Astrocyte of the spinal cord (primary cell): Measurements from ENCODE around the gene C2CD3.

Experiments
- DNase-seq: peaks from one replicate; pipeline ENCODE4 v3.0.0; 2011; ENCODE audit warnings: low read depth, low spot score
- H3K4me3 ChIP-seq: 2 replicates; pipeline ENCODE4 v1.5.1; 2011; ENCODE audit warnings: low read depth, mild to moderate bottlenecking, low read length, moderate library complexity
- CTCF ChIP-seq: IDR thresholded peaks from 2 replicates; pipeline ENCODE4 v1.5.1; 2012; ENCODE audit warnings: low read depth, mild to moderate bottlenecking, low read length, inconsistent platforms
- in situ Hi-C: cut with HindIII; loops from 2 replicates; pipeline ENCODE4 v1.10.0; 2017; ENCODE audit warnings: low sequenced_read_pairs

The C2CD3 gene

DNA sequence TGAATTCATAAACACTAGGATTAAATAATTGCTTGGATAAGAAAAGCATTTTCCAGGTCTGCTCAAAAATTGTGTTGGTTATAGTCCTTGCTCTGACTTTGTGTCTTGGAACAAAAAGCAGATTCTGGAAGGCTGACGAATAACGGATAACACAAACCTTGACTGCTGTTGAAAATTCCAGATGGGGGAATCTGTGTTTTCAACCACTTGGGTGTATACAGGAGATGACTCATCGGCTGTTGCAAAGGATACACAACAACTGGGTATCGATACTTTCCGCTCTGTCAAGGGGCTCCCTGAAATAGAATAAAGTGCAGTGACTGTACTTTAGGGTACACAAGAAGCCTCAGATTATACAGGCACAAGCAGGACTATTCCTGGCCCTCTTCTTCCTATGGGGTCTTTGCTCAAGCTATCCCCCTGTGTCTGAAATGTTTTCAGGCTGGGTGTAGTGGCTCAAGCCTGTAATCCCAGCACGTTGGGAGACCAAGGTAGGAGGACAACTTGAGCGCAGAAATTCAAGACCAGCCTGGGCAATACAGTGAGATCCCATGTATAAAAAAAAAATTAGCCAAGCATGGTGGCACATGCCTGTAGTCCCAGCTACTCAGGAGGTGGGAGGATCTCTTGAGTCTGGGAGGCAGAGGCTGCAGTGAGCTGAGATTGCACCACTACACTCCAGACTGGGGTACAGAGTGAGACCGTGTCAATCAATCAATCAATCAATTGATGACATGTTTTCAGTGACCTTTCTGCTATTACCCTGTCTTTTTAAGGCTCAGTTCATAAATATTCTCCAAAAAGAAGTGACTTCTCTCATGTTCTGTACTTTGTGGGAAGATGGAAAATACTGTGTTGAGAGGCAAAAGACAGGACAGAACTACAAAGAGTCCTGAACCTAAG is 113.3 kb downstream of the C2CD3 start:
- TF ChIP-seq CTCF = no peak
- DNase-seq = peak; percentile 49
- in situ Hi-C loops = no loop called here

DNA sequence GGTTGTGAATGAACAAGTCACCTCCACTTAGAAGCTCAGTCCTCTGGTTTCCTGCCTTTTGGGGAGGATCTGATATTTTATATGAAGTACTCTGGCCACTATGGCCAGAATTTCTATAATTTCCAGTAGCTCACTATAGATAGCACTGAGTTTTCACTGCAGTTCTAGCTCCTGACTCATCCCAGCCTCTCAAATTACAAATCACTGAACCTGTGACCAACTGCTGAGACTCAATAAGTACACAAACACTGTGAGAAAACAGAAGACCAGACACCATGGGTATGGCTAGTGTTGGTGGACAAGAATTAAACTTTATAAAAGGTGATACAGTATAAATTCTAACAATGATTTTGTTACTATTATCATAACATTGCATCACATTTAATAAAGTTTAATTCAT is 114.9 kb downstream of the C2CD3 start:
- no peak for TF ChIP-seq CTCF
- DNase-seq = peak; percentile 76
- in situ Hi-C loops = no loop called here
- no peak overlapping the region for H3K4me3 ChIP-seq

More for the DNA sequence above, 113.3 kb downstream of the C2CD3 start:
- no peak overlapping the region for H3K4me3 ChIP-seq

DNA sequence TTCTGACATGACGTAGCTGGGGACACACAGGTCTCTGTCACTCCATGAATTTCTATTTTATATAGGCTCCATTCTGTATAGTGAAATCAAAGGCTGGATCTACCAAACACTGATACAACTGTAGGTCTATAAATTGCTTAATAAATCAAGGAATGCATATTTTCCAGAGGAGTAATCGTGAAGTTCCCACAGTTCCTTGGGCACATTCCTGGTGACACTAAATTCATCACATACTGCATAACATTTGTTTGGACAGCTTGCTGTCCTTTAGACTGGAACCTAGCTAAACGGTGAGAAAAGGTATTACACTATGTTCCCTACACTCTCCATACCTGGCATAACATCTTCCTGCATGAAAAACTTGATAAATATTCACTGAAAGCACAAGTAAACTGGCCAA is 120.3 kb downstream of the C2CD3 start:
- TF ChIP-seq CTCF = no peak
- no peak for DNase-seq
- no peak overlapping the region for H3K4me3 ChIP-seq
- in situ Hi-C loops = no loop called here

- in situ Hi-C loops = no loop called here
- TF ChIP-seq CTCF = no peak
These were observed 121.8 kb downstream of the C2CD3 start for GRCh38 chr11:74048993-74049392.

DNA sequence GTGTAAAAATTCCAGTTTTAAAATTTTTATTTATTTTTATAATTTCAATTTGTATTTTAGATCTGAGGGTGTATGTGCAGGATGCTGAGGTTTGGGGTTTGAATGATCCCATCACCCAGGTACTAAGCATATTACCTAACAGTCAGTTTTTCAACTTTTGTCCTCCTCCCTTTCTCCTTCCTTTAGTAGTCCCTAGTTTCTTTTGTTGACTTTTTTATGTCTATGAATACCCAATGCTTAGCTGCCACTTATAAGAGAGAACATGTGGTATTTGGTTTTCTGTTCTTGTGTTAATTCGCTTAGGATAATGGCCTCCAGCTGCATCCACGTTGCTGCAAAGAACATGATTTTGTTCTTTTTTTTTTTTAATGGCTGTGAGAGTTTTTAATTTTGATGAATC is 126.3 kb downstream of the C2CD3 start:
- DNase-seq = no peak
- in situ Hi-C loops = no loop called here
- no peak for TF ChIP-seq CTCF

More at GRCh38 chr11:74048993-74049392, 121.8 kb downstream of the C2CD3 start:
- no peak for DNase-seq
- no peak overlapping the region for H3K4me3 ChIP-seq

GRCh38 chr11:74043450-74043849 is 127.4 kb downstream of the C2CD3 start:
- no peak for DNase-seq
- in situ Hi-C loops = no loop called here
- no peak for TF ChIP-seq CTCF
- H3K4me3 ChIP-seq = no peak overlapping the region

More for the DNA sequence above, 126.3 kb downstream of the C2CD3 start:
- no peak overlapping the region for H3K4me3 ChIP-seq
